Tongue (tissue), 2 donors: Measurements from ENCODE around the gene MYLK. TPM values are rescaled to one million over a fixed set of nuclear protein-coding genes. Genes with fewer than 3 reads are reported as not detected.
"Not testable (repeated sequence)": the region's sequence is repeated elsewhere in the genome, so short reads cannot be mapped to it uniquely, and the experiment has no call there.

ENCODE experiments used
- DNase-seq: peaks from one replicate; pipeline ENCODE4 v3.0.0-alpha.2; 2015
- total RNA-seq: library from RNA; depleted of rRNA; stranded (reverse); fragments of >200 nt; gene quantifications from one replicate; pipeline ENCODE4 v1.2.3, GENCODE V29; 2014

The MYLK gene
- 52.5 TPM for total RNA-seq

- DNase-seq = peak; percentile 87
Observed at GRCh38 chr3:123884203-123884831, at the start of gene MYLK. MYLK (minus strand) TSS chr3:123884332; CDS start chr3:123793841, 90,491 bp downstream.

- no peak for DNase-seq
Observed at GRCh38 chr3:123930445-123930844, 46.3 kb upstream of the MYLK start.

GRCh38 chr3:123929325-123929724 lies 45.2 kb upstream of the MYLK start:
- no peak for DNase-seq

- no peak for DNase-seq
Observed at GRCh38 chr3:123926396-123926795, 42.3 kb upstream of the MYLK start.

- no peak for DNase-seq
Observed at GRCh38 chr3:123920868-123921267, 36.7 kb upstream of the MYLK start.

- no peak for DNase-seq
Observed at GRCh38 chr3:123920383-123920782, 36.3 kb upstream of the MYLK start.

GRCh38 chr3:123919353-123919752 lies 35.2 kb upstream of the MYLK start:
- DNase-seq = no peak

GRCh38 chr3:123914829-123915228 lies 30.7 kb upstream of the MYLK start:
- no peak for DNase-seq

GRCh38 chr3:123909785-123910184 lies 25.7 kb upstream of the MYLK start:
- DNase-seq = no peak

GRCh38 chr3:123907720-123908119 lies 23.6 kb upstream of the MYLK start:
- DNase-seq = no peak

- DNase-seq = no peak
Observed at GRCh38 chr3:123899300-123899865, 15.3 kb upstream of the MYLK start.

- DNase-seq = no peak
Observed at GRCh38 chr3:123893012-123893411, 8.9 kb upstream of the MYLK start.

GRCh38 chr3:123892195-123892594 lies 8.1 kb upstream of the MYLK start:
- no peak for DNase-seq

GRCh38 chr3:123890991-123891390 lies 6.9 kb upstream of the MYLK start:
- not testable (repeated sequence) for DNase-seq

GRCh38 chr3:123890162-123890561 lies 6.0 kb upstream of the MYLK start:
- DNase-seq = not testable (repeated sequence)

- no peak for DNase-seq
Observed at GRCh38 chr3:123884993-123885392, 861 bp upstream of the MYLK start.

- DNase-seq = peak; percentile 38
Observed at GRCh38 chr3:123883701-123884202, 380 bp downstream of the MYLK start.

GRCh38 chr3:123883111-123883510 lies 1.0 kb downstream of the MYLK start:
- DNase-seq = no peak

- no peak for DNase-seq
Observed at GRCh38 chr3:123881771-123882170, 2.4 kb downstream of the MYLK start.

GRCh38 chr3:123880998-123881561 lies 3.1 kb downstream of the MYLK start:
- DNase-seq = peak; percentile 19

- no peak for DNase-seq
Observed at GRCh38 chr3:123878807-123879206, 5.3 kb downstream of the MYLK start.

- no peak for DNase-seq
Observed at GRCh38 chr3:123877965-123878364, 6.2 kb downstream of the MYLK start.

GRCh38 chr3:123877466-123877865 lies 6.7 kb downstream of the MYLK start:
- DNase-seq = no peak

GRCh38 chr3:123876858-123877257 lies 7.3 kb downstream of the MYLK start:
- DNase-seq = no peak
